A549 (cell line): Measurements from ENCODE around the gene CFAP92. TPM values are rescaled to one million over a fixed set of nuclear protein-coding genes. Genes with fewer than 3 reads are reported as not detected.

ENCODE experiments used
- ATAC-seq, 2 experiments: fragments of 200-7000 bp in 1 of 2; fragments of >200 bp in 1 of 2; cut with Nextera tagmentation in 1 of 2; cut with Tn5 transposase in 1 of 2; 3 replicates each; pipeline versions ENCODE4 v1.8.0 to v1.9.1; 2018 to 2020; ENCODE audit warnings: mild to moderate bottlenecking in 1 of 2, moderate library complexity in 1 of 2
- CTCF ChIA-PET: fragments of 300-600 bp; sonication (Branson Sonifier 250); formaldehyde crosslinking; extraction: SDS; loops from one replicate; lab custom pipeline; 2021; ENCODE audit warnings: antibody characterized with exemption, inconsistent platforms; lab: Yijun Ruan, JAX
- POLR2A ChIA-PET: fragments of 350-600 bp; formaldehyde crosslinking; extraction: SDS; loops from one replicate; lab custom pipeline; 2021; ENCODE audit warnings: antibody characterized with exemption, inconsistent platforms; lab: Yijun Ruan, JAX
- DNase-seq, 2 experiments: peaks; one replicate each; pipeline versions ENCODE4 v3.0.0 to v3.0.0-alpha.2; 2011 to 2016; ENCODE audit warnings: low read depth in 1 of 2, low spot score in 1 of 2
- FAIRE-seq: peaks from 2 replicates; lab custom pipeline; 2011; peaks lifted over from hg19 to GRCh38; lab: Jason Lieb, UNC
- H3K27ac ChIP-seq, 2 experiments: fragments of >200 bp; sonication (Bioruptor Twin); formaldehyde crosslinking; 3 replicates each; pipeline ENCODE4 v1.5.1; 2016 to 2017
- H3K4me1 ChIP-seq: fragments of >200 bp; sonication (Bioruptor Twin); formaldehyde crosslinking; 3 replicates; pipeline ENCODE4 v1.6.1; 2016
- H3K4me2 ChIP-seq: fragments of >200 bp; sonication (Bioruptor Twin); formaldehyde crosslinking; 3 replicates; pipeline ENCODE4 v1.6.1; 2016
- H3K4me3 ChIP-seq: fragments of >200 bp; sonication (Bioruptor Twin); formaldehyde crosslinking; 3 replicates; pipeline ENCODE4 v1.5.1; 2016
- H3K9me3 ChIP-seq: fragments of >200 bp; sonication (Bioruptor Twin); formaldehyde crosslinking; 3 replicates; pipeline ENCODE4 v1.6.1; 2016
- CBX2 ChIP-seq: fragments of 200-600 bp; sonication (generic); IDR thresholded peaks from 2 replicates; pipeline ENCODE4 v1.6.1; 2016; ENCODE audit warnings: low read depth, mild to moderate bottlenecking, borderline replicate concordance
- CBX8 ChIP-seq: fragments of 200-600 bp; sonication (generic); IDR thresholded peaks from 2 replicates; pipeline ENCODE4 v1.6.1; 2016
- CEBPB ChIP-seq, 2 experiments: fragments of >200 bp in 1 of 2; sonication (Bioruptor Twin) in 1 of 2; formaldehyde crosslinking in 1 of 2; IDR thresholded peaks; 2 replicates each; pipeline ENCODE4 v1.6.1; 2012 to 2016
- CHD2 ChIP-seq: fragments of 150-350 bp; IDR thresholded peaks from 2 replicates; pipeline ENCODE4 v1.6.1; 2014; ENCODE audit warnings: low read length; ENCODE audit not compliant: partially characterized antibody
- CHD4 ChIP-seq: fragments of 200-600 bp; sonication (generic); IDR thresholded peaks from 2 replicates; pipeline ENCODE4 v1.6.1; 2016; ENCODE audit warnings: antibody characterized with exemption, mild to moderate bottlenecking, borderline replicate concordance
- EHMT2 ChIP-seq: fragments of 200-600 bp; sonication (generic); IDR thresholded peaks from 2 replicates; pipeline ENCODE4 v1.6.1; 2016; ENCODE audit warnings: antibody characterized with exemption, low read depth, mild to moderate bottlenecking, moderate library complexity
- EP300 ChIP-seq, 2 experiments: fragments of >200 bp; sonication (Bioruptor Twin); formaldehyde crosslinking; IDR thresholded peaks; 2 replicates in 1 of 2; 3 replicates in 1 of 2; pipeline ENCODE4 v1.6.1; 2016 to 2017
- ESRRA ChIP-seq: fragments of 150-350 bp; IDR thresholded peaks from 2 replicates; pipeline ENCODE4 v1.6.1; 2014; ENCODE audit warnings: mild to moderate bottlenecking, low read length, borderline replicate concordance
- FOXS1 ChIP-seq: fragments of 250-450 bp; sonication (Bioruptor Pico); IDR thresholded peaks from 2 replicates; pipeline ENCODE4 v1.5.0; 2020; ENCODE audit warnings: mild to moderate bottlenecking, moderate library complexity
- HOXB5 ChIP-seq: fragments of 250-450 bp; sonication (Bioruptor Pico); IDR thresholded peaks from 2 replicates; pipeline ENCODE4 v1.5.0; 2020; ENCODE audit warnings: mild to moderate bottlenecking, moderate library complexity
- KDM1A ChIP-seq: fragments of 200-600 bp; sonication (generic); IDR thresholded peaks from 2 replicates; pipeline ENCODE4 v1.6.1; 2016; ENCODE audit warnings: low read depth, mild to moderate bottlenecking
- NR3C1 ChIP-seq: fragments of >200 bp; sonication (Bioruptor Twin); formaldehyde crosslinking; IDR thresholded peaks from 3 replicates; pipeline ENCODE4 v1.6.1; 2017
- POLR2AphosphoS2 ChIP-seq: conservative IDR thresholded peaks from 2 replicates; pipeline ENCODE4 v1.6.1; 2012; ENCODE audit warnings: low read length, improper control_type of control experiment, inconsistent platforms
- TP53 ChIP-seq: fragments of 250-450 bp; sonication (Bioruptor Pico); IDR thresholded peaks from 2 replicates; pipeline ENCODE4 v1.5.0; 2021; ENCODE audit warnings: mild to moderate bottlenecking, moderate library complexity
- ZC3H11A ChIP-seq: fragments of 450-650 bp; IDR thresholded peaks from 2 replicates; pipeline ENCODE4 v1.6.1; 2014; ENCODE audit warnings: antibody characterized with exemption, mild to moderate bottlenecking
- ZNF302 ChIP-seq: fragments of 250-450 bp; sonication (Bioruptor Pico); IDR thresholded peaks from 2 replicates; pipeline ENCODE4 v1.9.0; 2021; ENCODE audit warnings: inconsistent platforms, mild to moderate bottlenecking, moderate library complexity
- ZSCAN20 ChIP-seq: fragments of 250-450 bp; sonication (Bioruptor Pico); IDR thresholded peaks from 2 replicates; pipeline ENCODE4 v1.8.0; 2022; ENCODE audit warnings: mild to moderate bottlenecking, moderate library complexity
- WGBS: methylation state at CpG from one replicate; pipeline ENCODE4 v1.1.6; 2017; ENCODE audit errors: missing lambda C conversion rate; 5-methylcytosine and 5-hydroxymethylcytosine counted together
- polyA plus RNA-seq, 4 experiments: library from polyadenylated mRNA; depleted of rRNA in 3 of 4; stranded (reverse); fragments of >200 nt; fragmentation: RNase III in 1 of 4; extraction: RNeasy Plus Mini Kit Qiagen cat#74134 plus additional on column Dnase treatment in 1 of 4; gene quantifications; 2 replicates in 3 of 4; 3 replicates in 1 of 4; pipeline ENCODE4 v1.2.3, GENCODE V29; 2011 to 2017
- TF ChIP-seq, protein P1 (sequence below): IDR thresholded peaks from 2 replicates; pipeline ENCODE4 v1.6.1; 2012
- TF ChIP-seq, protein P2 (sequence below): fragments of >200 bp; sonication (Bioruptor Twin); formaldehyde crosslinking; IDR thresholded peaks from 3 replicates; pipeline ENCODE4 v1.6.1; 2016
- TF ChIP-seq, protein P3 (sequence below): fragments of 450-650 bp; IDR thresholded peaks from 2 replicates; pipeline ENCODE4 v1.6.1; 2014; ENCODE audit warnings: antibody characterized with exemption
- TF ChIP-seq, protein P4 (sequence below): fragments of >200 bp; sonication (Bioruptor Twin); formaldehyde crosslinking; IDR thresholded peaks from 2 replicates; pipeline ENCODE4 v1.6.1; 2016

Gene CFAP92
- polyA plus RNA-seq, 2 of the 4 experiments (the other 2 are of a cell fraction), result not detected

DNA sequence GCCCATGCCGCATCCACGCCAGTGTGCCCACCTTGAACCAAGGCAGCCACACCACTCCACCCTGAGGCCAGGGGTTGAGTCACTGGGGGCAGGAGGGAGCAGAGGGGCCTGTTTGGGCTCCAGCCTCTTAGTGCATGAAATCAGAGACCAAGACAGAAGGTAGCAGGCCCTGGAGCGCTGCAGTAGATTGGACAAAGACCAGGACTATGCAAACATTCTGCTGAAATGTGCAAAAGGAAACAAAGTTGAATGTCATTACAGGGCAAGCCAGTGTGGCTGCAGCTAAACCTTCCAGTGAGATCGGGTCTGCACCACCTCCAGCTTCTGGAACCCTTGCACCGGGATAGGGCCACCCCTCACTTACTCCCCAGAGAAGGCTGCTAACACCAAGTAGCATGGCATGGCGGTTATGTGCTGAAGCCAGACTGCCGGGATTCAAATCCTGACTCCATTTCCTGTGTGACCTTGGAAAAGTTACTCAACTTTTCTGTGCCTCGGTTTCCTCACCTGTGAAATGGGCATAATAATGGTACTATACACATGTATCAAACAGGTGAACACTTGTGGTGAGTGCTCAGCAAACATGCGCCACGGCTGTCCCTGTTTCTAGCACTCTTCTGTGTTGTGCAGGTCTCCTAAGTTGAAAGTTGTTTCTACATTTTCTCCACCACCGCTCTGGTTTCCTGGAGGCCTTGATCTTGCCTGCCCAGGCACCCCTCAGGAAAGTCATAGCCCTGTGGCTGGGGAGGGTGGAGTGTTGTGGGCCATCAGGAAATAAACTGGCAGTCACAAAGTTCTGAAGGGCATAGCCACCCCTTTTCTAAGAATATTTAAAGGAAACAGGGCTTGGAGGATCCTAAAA lies 41.7 kb upstream of the CFAP92 start:
- no peak overlapping the region for H3K4me3 ChIP-seq
- no peak for FAIRE-seq
- H3K9me3 ChIP-seq, result no peaks in the 10 kb centered on the region; the same call in 2 of the 3 replicates
- H3K4me2 ChIP-seq, result no peak overlapping the region
- no peak overlapping the region for H3K27ac ChIP-seq
- no peak for ATAC-seq
- CTCF ChIA-PET, result interaction anchor here (3.3 kb wide), 1 partner anchor 18 kb away, joined by 16 read pairs; no protein-coding TSS in a partner anchor
- WGBS, result 77% methylated on average over 11 of the region's 11 CpGs
- TF ChIP-seq NR3C1 (no peak), FOXS1 (no peak), ESRRA (no peak), ZSCAN20 (CRISPR knock-in tag) (no peak), CBX2 (no peak), KDM1A (no peak), CHD2 (no peak), CHD4 (no peak), HOXB5 (CRISPR knock-in tag) (no peak), TP53 (CRISPR knock-in tag) (no peak), ZNF302 (CRISPR knock-in tag) (no peak), ZC3H11A (no peak), CEBPB (IDR thresholded peaks at IDR 0.05) (no peak)
- TF ChIP-seq, protein P1, sequence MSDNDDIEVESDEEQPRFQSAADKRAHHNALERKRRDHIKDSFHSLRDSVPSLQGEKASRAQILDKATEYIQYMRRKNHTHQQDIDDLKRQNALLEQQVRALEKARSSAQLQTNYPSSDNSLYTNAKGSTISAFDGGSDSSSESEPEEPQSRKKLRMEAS, result no peak
- TF ChIP-seq, protein P2, sequence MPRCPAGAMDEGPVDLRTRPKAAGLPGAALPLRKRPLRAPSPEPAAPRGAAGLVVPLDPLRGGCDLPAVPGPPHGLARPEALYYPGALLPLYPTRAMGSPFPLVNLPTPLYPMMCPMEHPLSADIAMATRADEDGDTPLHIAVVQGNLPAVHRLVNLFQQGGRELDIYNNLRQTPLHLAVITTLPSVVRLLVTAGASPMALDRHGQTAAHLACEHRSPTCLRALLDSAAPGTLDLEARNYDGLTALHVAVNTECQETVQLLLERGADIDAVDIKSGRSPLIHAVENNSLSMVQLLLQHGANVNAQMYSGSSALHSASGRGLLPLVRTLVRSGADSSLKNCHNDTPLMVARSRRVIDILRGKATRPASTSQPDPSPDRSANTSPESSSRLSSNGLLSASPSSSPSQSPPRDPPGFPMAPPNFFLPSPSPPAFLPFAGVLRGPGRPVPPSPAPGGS, result no peak
- TF ChIP-seq, protein P3, sequence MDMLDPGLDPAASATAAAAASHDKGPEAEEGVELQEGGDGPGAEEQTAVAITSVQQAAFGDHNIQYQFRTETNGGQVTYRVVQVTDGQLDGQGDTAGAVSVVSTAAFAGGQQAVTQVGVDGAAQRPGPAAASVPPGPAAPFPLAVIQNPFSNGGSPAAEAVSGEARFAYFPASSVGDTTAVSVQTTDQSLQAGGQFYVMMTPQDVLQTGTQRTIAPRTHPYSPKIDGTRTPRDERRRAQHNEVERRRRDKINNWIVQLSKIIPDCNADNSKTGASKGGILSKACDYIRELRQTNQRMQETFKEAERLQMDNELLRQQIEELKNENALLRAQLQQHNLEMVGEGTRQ, result no peak
- no peak for DNase-seq
- POLR2A ChIA-PET, result no interaction called here
- H3K4me1 ChIP-seq, result no peaks in the 10 kb centered on the region

DNA sequence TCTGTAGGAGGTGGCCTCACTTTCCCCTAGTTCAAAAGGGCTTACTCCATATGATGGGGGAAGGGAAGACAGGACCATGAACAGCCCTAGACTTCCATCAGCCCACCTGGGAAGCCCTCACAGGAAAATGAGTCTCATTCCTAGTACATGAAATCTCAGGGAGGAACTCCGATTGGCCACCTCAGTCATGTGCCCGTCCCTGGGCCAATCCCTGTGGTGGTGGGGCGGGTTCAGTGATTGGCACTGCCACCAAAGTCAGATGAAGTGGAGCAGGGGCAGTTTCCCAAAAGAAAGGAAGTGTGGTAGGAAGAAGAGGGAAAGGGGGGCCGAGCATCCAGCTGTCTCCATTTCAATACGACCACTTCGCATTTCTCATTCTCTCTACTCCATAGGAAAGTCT lies 40.8 kb upstream of the CFAP92 start:
- TF ChIP-seq, protein P3, result peak; percentile 70
- TF ChIP-seq CBX8 (no peak), EP300 (IDR thresholded peaks at IDR 0.05) (no peak), NR3C1 (no peak), POLR2AphosphoS2 (no peak), KDM1A (no peak), EHMT2 (no peak)
- TF ChIP-seq, protein P4, sequence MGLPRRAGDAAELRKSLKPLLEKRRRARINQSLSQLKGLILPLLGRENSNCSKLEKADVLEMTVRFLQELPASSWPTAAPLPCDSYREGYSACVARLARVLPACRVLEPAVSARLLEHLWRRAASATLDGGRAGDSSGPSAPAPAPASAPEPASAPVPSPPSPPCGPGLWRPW, result no peak
- TF ChIP-seq, protein P2, result no peak
- Histone ChIP-seq H3K9me3 (peaks cover 5% of the 10 kb centered on the region; the same call in 1 of the 3 replicates), H3K4me1 (no peaks in the 10 kb centered on the region), H3K27ac (no peak overlapping the region), H3K4me3 (no peak overlapping the region), H3K4me2 (no peak overlapping the region)
- ChIA-PET POLR2A (no interaction called here), CTCF (no interaction called here)
- 67% methylated on average over 6 of the region's 6 CpGs for WGBS
- peak in 1 of 2 experiments; percentile 83; a peak in 3 of 6 replicates for ATAC-seq
- FAIRE-seq, result no peak
- peak in 1 of 2 experiments; percentile 28 for DNase-seq
